ENCODE results near the gene RDH11.

- TF ChIP-seq JUND (IDR thresholded peaks at IDR 0.05) (no peak), EZH2 (IDR thresholded peaks at IDR 0.05) (no peak), CTCF (IDR thresholded peaks at IDR 0.05 in 2 of 3, conservative IDR thresholded peaks at IDR 0.05 in 1 of 3; ENCODE audit: borderline replicate concordance in 1 of 3, insufficient read depth in 1 of 3, low read depth in 2 of 3, low read length in 2 of 3) (no peak), TCF7L2 (IDR thresholded peaks at IDR 0.05; ENCODE audit: borderline replicate concordance, extremely low read depth, insufficient read depth, insufficient read length) (no peak), POLR2A (IDR thresholded peaks at IDR 0.05; ENCODE audit: borderline replicate concordance, extremely low read depth, insufficient read depth, insufficient read length) (no peak), CEBPB (IDR thresholded peaks at IDR 0.05; ENCODE audit: low read depth) (no peak)
- TF ChIP-seq, protein P1, sequence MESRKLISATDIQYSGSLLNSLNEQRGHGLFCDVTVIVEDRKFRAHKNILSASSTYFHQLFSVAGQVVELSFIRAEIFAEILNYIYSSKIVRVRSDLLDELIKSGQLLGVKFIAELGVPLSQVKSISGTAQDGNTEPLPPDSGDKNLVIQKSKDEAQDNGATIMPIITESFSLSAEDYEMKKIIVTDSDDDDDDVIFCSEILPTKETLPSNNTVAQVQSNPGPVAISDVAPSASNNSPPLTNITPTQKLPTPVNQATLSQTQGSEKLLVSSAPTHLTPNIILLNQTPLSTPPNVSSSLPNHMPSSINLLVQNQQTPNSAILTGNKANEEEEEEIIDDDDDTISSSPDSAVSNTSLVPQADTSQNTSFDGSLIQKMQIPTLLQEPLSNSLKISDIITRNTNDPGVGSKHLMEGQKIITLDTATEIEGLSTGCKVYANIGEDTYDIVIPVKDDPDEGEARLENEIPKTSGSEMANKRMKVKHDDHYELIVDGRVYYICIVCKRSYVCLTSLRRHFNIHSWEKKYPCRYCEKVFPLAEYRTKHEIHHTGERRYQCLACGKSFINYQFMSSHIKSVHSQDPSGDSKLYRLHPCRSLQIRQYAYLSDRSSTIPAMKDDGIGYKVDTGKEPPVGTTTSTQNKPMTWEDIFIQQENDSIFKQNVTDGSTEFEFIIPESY (IDR thresholded peaks at IDR 0.05; ENCODE audit: extremely low read depth, insufficient replicate concordance, low read length), result no peak
These were observed 64.6 kb downstream of the RDH11 start for GRCh38 chr14:67630938-67631337.
